CD4-positive, alpha-beta memory T cell (primary cell): ENCODE measurements around the gene PPM1A. TPM values are rescaled to one million over a fixed set of nuclear protein-coding genes. Genes with fewer than 3 reads are reported as not detected.

Source experiments
- CTCF ChIA-PET: fragments of 350-600 bp; sonication (Branson Sonifier 250); formaldehyde crosslinking; loops from one replicate; lab custom pipeline; 2021; ENCODE audit warnings: inconsistent platforms; ENCODE audit not compliant: partially characterized antibody; lab: Charles Lee
- POLR2A ChIA-PET: fragments of 350-600 bp; sonication (Branson Sonifier 250); formaldehyde crosslinking; loops from one replicate; lab custom pipeline; 2021; ENCODE audit not compliant: partially characterized antibody; lab: Charles Lee
- DNase-seq, 5 donors: peaks; one replicate each; pipeline versions ENCODE4 v3.0.0 to v3.0.0-alpha.2; 2020 to 2022; ENCODE audit warnings: mixed read lengths in 1 of 5
- H3K27ac ChIP-seq: one replicate; pipeline ENCODE4 v1.7.0; 2013; ENCODE audit warnings: low read depth, low read length
- H3K27me3 ChIP-seq: 2 replicates; pipeline ENCODE4 v1.7.0; 2013; ENCODE audit warnings: mild to moderate bottlenecking, low read length, moderate library complexity; ENCODE audit not compliant: insufficient read depth
- H3K36me3 ChIP-seq: 2 replicates; pipeline ENCODE4 v1.7.0; 2013; ENCODE audit warnings: mild to moderate bottlenecking, low read length, moderate library complexity; ENCODE audit not compliant: insufficient read depth
- H3K4me1 ChIP-seq: 2 replicates; pipeline ENCODE4 v1.7.0; 2013; ENCODE audit warnings: mild to moderate bottlenecking, low read length, moderate library complexity; ENCODE audit not compliant: insufficient read depth
- H3K4me3 ChIP-seq, 2 donors: one replicate each; pipeline ENCODE4 v1.7.0; 2013; ENCODE audit warnings: low read length in 2 of 2, mild to moderate bottlenecking in 1 of 2
- H3K9me3 ChIP-seq, 2 donors: one replicate each; pipeline ENCODE4 v1.7.0; 2013; ENCODE audit warnings: low read length in 2 of 2, control low read depth in 1 of 2; ENCODE audit not compliant: control insufficient read depth in 1 of 2
- H3K27ac Mint-ChIP-seq, 7 donors: one replicate each; pipeline ENCODE4 v1.8.0; 2020 to 2021; ENCODE audit warnings: mixed read lengths in 7 of 7, mild to moderate bottlenecking in 6 of 7, inconsistent platforms in 3 of 7, moderate library complexity in 3 of 7
- H3K27me3 Mint-ChIP-seq, 2 donors: one replicate each; pipeline ENCODE4 v1.8.0; 2020 to 2021; ENCODE audit warnings: mixed read lengths in 2 of 2
- H3K36me3 Mint-ChIP-seq, 2 donors: one replicate each; pipeline ENCODE4 v1.8.0; 2020 to 2021; ENCODE audit warnings: mixed read lengths in 2 of 2, inconsistent platforms in 1 of 2, mild to moderate bottlenecking in 1 of 2
- H3K4me1 Mint-ChIP-seq, 4 donors: one replicate each; pipeline ENCODE4 v1.8.0; 2020 to 2021; ENCODE audit warnings: mixed read lengths in 4 of 4, mild to moderate bottlenecking in 1 of 4
- H3K4me3 Mint-ChIP-seq, 8 donors: one replicate each; pipeline ENCODE4 v1.8.0; 2020 to 2021; ENCODE audit warnings: mixed read lengths in 8 of 8, mild to moderate bottlenecking in 7 of 8, moderate library complexity in 6 of 8, inconsistent platforms in 3 of 8
- H3K9me3 Mint-ChIP-seq, 8 donors: one replicate each; pipeline ENCODE4 v1.8.0; 2020 to 2021; ENCODE audit warnings: mixed read lengths in 8 of 8, mild to moderate bottlenecking in 5 of 8, inconsistent platforms in 3 of 8, moderate library complexity in 1 of 8
- intact Hi-C: fragments of 100-400 bp; cut with micrococcal nuclease; formaldehyde crosslinking; loops from one replicate; pipeline ENCODE4 v1.15.1; 2023
- polyA plus RNA-seq, 2 donors: library from polyadenylated mRNA; unstranded; fragments of 300-500 nt; fragmentation: Illumina TruSeq; gene quantifications; one replicate each; pipeline ENCODE4 v1.2.3, GENCODE V29; 2021
- total RNA-seq, 2 experiments: library from RNA; stranded (reverse); gene quantifications; one replicate each; pipeline ENCODE4 v1.2.3, GENCODE V29; 2021

Gene PPM1A
- total and polyA plus RNA-seq, 4 experiments from 2014 or later: 14.8 to 48.5 (median 33.6) TPM

DNA sequence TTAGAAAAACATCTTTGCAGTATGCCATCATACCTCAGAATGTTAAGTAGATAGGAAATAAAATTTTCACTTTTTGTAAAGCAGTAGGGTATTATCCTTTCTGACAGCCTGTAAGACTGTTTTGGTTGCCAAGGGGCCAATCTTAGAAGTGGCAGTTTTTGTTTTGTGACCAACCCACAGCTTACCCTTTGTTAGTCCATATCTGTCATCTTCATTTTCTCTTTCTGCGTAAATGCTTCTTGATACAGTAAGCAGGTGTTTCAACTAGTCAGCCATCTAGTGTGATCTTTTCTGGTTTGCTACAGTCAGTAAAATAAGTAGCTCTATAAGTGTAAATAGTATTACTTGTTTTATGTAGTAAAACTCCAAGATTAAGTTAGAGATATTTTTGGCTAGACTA lies 8.8 kb downstream of the PPM1A start:
- Histone ChIP-seq H3K27ac (no peak overlapping the region), H3K27me3 (no peaks in the 10 kb centered on the region), H3K4me3 (no peak overlapping the region), H3K9me3 (no peaks in the 10 kb centered on the region), H3K4me1 (peaks cover 25% of the 10 kb centered on the region), H3K36me3 (no peaks in the 10 kb centered on the region)
- POLR2A ChIA-PET: interaction anchor here (1.9 kb wide), 1 partner anchor 9 kb away, joined by 12 read pairs; the partner anchor contains the start of gene PPM1A
- Mint-ChIP-seq H3K4me3 (no peak overlapping the region), H3K27me3 (no peaks in the 10 kb centered on the region), H3K4me1 (peaks cover 38 to 62% (median 51%) of the 10 kb centered on the region in 4 donors), H3K27ac (no peak overlapping the region), H3K36me3 (peaks cover 0 to 1% of the 10 kb centered on the region in 2 donors), H3K9me3 (no peaks in the 10 kb centered on the region)
- no peak for DNase-seq
- CTCF ChIA-PET: interaction anchor here (4.4 kb wide), 1 partner anchor 8 kb away, joined by 20 read pairs; no protein-coding TSS in a partner anchor
- intact Hi-C loops: no loop called here

DNA sequence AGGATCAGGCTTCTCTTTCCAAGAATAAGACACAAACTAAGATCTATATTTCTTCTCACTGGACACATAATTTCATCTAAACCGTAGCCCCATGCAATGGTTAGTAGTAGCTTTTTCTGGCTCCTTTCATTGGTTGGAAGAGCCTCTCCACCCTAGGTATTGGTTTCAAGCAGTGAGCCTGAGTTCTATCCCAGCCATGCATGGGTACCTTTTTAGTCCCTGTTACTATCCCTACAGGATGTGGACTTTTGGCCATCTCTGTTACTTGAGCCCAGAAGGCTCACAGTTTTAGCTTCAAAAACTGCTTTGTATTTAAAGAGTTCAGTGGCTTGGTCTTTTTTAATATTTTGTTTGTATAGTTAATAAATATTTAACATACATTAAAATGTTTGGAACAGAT lies 16.1 kb downstream of the PPM1A start:
- no peaks in the 10 kb centered on the region for H3K27me3 ChIP-seq
- Mint-ChIP-seq H3K27me3 (no peaks in the 10 kb centered on the region), H3K27ac (peak overlapping the region in 1 of 7 donors; percentile 52), H3K9me3 (peaks cover 0 to 13% (median 5%) of the 10 kb centered on the region in 8 donors), H3K4me3 (no peak overlapping the region), H3K4me1 (peaks cover 20 to 40% (median 35%) of the 10 kb centered on the region in 4 donors), H3K36me3 (peaks cover 4 to 24% of the 10 kb centered on the region in 2 donors)
- intact Hi-C loops: loop anchor here (5.0 kb wide), 2 partner anchors 67 to 83 kb away; no protein-coding TSS in a partner anchor
- no peak overlapping the region for H3K27ac ChIP-seq
- H3K36me3 ChIP-seq: no peaks in the 10 kb centered on the region
- no peaks in the 10 kb centered on the region for H3K9me3 ChIP-seq
- peaks cover under 1% of the 10 kb centered on the region for H3K4me1 ChIP-seq
- POLR2A ChIA-PET: no interaction called here
- DNase-seq: no peak
- no peak overlapping the region for H3K4me3 ChIP-seq
- CTCF ChIA-PET: interaction anchor here (1.6 to 2.4 kb wide), 4 partner anchors 9 to 166 kb away, joined by 4 to 20 read pairs (median 9); partner anchors contain the start of gene PPM1A

DNA sequence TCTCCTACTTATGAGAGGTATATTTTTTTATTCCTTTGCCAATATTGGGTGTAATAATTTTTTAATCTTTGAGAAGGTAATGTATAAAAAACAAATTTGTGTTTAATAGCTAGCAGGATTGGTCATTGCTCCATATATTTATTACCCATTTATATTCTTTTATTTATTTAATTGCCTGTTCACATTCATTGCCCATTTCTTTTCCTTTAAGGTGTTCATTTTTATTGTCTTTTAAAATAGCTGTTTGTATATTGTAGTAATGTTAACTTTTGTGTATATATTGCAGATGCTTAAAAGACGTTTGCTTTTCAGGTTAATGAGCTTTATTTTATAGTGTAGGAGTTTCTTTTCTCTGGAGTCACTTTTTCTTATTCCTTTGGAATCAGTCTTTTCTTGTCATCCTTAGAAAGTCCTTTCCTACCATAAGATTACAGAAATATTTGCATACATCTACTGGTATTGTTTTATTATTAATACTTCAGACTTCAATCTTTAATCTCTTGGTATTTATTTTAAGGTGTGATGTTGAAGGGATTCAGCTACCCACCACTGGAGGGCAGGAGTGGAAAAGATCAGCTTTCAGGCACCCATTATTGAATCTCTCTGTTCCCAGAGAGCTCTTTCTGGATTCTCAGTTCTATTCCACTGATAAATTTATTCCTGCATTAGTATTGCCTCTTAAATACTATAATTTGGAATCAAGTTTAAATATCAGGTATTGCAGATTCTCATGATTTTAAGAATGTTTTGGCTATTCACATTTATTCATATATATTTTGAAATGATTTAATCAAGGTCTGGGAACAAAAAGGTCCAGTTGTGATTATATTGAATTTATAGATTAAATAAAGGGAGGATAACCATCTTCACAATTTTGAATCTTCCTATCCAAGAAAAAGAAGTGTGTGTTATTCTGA lies 17.3 kb downstream of the PPM1A start:
- peak in 4 of 5 donors; percentile 16 to 31 (median 24) for DNase-seq
- H3K4me1 ChIP-seq: peaks cover 8% of the 10 kb centered on the region
- no peak overlapping the region for H3K4me3 ChIP-seq
- H3K36me3 ChIP-seq: no peaks in the 10 kb centered on the region
- ChIA-PET POLR2A (interaction anchor here (0.6 to 1.6 kb wide), 4 partner anchors 15 to 101 kb away, joined by 3 to 16 read pairs (median 4); partner anchors contain the start of genes DHRS7 and PPM1A), CTCF (interaction anchor here (0.7 to 2.2 kb wide), 20 partner anchors 10 to 301 kb away, joined by 3 to 20 read pairs (median 3); no protein-coding TSS in a partner anchor)
- intact Hi-C loops: loop anchor here (1.0 to 5.0 kb wide), 3 partner anchors 16 to 84 kb away; no protein-coding TSS in a partner anchor
- peaks cover 19 to 39% (median 34%) of the 10 kb centered on the region in 4 donors for H3K4me1 Mint-ChIP-seq
- no peak overlapping the region for H3K27ac ChIP-seq
- H3K27ac Mint-ChIP-seq: no peak overlapping the region
- H3K27me3 ChIP-seq: no peaks in the 10 kb centered on the region
- no peaks in the 10 kb centered on the region for H3K9me3 ChIP-seq
- H3K27me3 Mint-ChIP-seq: no peaks in the 10 kb centered on the region
- no peak overlapping the region for H3K4me3 Mint-ChIP-seq
- peaks cover 0 to 13% (median 5%) of the 10 kb centered on the region in 8 donors for H3K9me3 Mint-ChIP-seq
- H3K36me3 Mint-ChIP-seq: peaks cover 6 to 30% of the 10 kb centered on the region in 2 donors

DNA sequence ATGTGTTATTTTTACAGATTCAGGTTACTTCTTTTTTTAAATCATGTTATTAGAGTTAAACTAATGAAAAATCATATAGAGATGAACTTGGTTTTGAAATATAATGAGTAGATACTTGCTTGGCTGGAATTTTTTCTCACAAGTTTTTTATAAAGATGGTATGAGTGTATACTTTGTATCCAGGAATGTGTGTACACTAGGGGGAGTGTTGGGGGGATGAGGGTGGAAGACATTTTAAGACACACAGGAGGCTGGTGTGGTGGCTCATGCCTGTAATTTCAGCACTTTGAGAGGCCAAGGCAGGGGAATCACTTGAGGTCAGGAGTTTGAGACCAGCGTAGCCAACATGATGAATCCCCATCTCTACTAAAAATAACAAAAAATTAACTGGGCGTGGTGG lies 23.2 kb downstream of the PPM1A start:
- ChIA-PET CTCF (no interaction called here), POLR2A (no interaction called here)
- Mint-ChIP-seq H3K36me3 (peaks cover 5 to 18% of the 10 kb centered on the region in 2 donors), H3K4me1 (peaks cover 44 to 68% (median 56%) of the 10 kb centered on the region in 4 donors), H3K27me3 (no peaks in the 10 kb centered on the region), H3K27ac (peak overlapping the region in 1 of 7 donors; percentile 41), H3K4me3 (peak overlapping the region in 2 of 8 donors; percentile 26 to 62), H3K9me3 (peaks cover 0 to 6% (median 0%) of the 10 kb centered on the region in 8 donors)
- no peaks in the 10 kb centered on the region for H3K9me3 ChIP-seq
- H3K4me3 ChIP-seq: no peak overlapping the region
- no peak for DNase-seq
- no peaks in the 10 kb centered on the region for H3K27me3 ChIP-seq
- H3K27ac ChIP-seq: no peak overlapping the region
- intact Hi-C loops: no loop called here
- peaks cover 39% of the 10 kb centered on the region for H3K4me1 ChIP-seq
- no peaks in the 10 kb centered on the region for H3K36me3 ChIP-seq

DNA sequence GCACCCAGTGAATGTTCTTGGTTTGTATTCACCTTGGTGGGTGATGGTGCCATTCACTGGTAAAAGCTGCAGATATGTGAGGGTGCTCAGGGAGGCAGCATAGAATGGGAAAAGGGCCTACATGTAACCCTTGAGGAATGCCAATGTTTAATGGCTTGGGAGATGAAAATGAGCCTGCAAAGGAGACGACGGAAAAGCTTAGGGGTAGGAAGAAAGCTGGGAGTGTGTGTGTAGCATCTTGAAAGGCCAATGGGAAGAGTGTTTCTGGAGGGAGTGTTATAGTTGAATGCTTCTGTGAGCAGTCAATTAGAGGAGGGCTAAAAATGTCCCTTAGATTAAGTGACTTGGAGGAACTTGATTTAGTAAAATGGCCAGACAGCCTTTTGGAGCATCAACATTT lies 24.9 kb downstream of the PPM1A start:
- H3K4me3 Mint-ChIP-seq: peak overlapping the region in 2 of 8 donors; percentile 17 to 52
- ChIA-PET POLR2A (no interaction called here), CTCF (no interaction called here)
- no peaks in the 10 kb centered on the region for H3K36me3 ChIP-seq
- peaks cover 52 to 80% (median 63%) of the 10 kb centered on the region in 4 donors for H3K4me1 Mint-ChIP-seq
- peak overlapping the region in 1 of 7 donors; percentile 81 for H3K27ac Mint-ChIP-seq
- no peaks in the 10 kb centered on the region for H3K9me3 ChIP-seq
- H3K4me1 ChIP-seq: peaks cover 39% of the 10 kb centered on the region
- H3K27ac ChIP-seq: no peak overlapping the region
- no peak for DNase-seq
- no peaks in the 10 kb centered on the region for H3K27me3 ChIP-seq
- H3K27me3 Mint-ChIP-seq: no peaks in the 10 kb centered on the region
- no peak overlapping the region for H3K4me3 ChIP-seq
- H3K9me3 Mint-ChIP-seq: peaks cover 0 to 6% (median 0%) of the 10 kb centered on the region in 8 donors
- intact Hi-C loops: no loop called here
- H3K36me3 Mint-ChIP-seq: peaks cover 7 to 22% of the 10 kb centered on the region in 2 donors

DNA sequence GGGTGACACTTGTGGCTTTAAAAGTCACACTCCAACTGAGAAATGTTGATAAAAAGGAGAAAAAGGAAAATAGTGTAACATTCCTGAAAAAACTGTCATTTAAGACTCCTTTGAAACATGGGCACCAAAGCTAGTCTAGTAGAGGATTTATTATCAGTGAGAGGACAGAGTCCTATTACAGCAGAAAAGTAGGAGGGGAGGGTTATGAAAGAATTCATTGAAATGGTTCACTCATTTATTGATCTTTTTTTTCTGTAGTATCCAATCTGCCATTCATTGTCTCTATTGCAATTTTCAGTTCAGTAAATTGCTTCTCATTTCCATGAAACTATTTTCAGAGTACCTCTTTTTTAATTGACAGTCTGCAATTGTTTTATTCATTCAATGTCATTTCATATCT lies 25.4 kb downstream of the PPM1A start:
- ChIA-PET POLR2A (interaction anchor here (1.0 kb wide), 1 partner anchor 10 kb away, joined by 3 read pairs; no protein-coding TSS in a partner anchor), CTCF (interaction anchor here (3.4 kb wide), 1 partner anchor 8 kb away, joined by 14 read pairs; no protein-coding TSS in a partner anchor)
- Histone ChIP-seq H3K27ac (no peak overlapping the region), H3K9me3 (no peaks in the 10 kb centered on the region), H3K36me3 (no peaks in the 10 kb centered on the region), H3K4me3 (no peak overlapping the region), H3K27me3 (no peaks in the 10 kb centered on the region), H3K4me1 (peaks cover 39% of the 10 kb centered on the region)
- Mint-ChIP-seq H3K9me3 (peaks cover 0 to under 1% (median 0%) of the 10 kb centered on the region in 8 donors), H3K27me3 (no peaks in the 10 kb centered on the region), H3K36me3 (peaks cover 7 to 21% of the 10 kb centered on the region in 2 donors), H3K4me3 (peak overlapping the region in 1 of 8 donors; percentile 52), H3K27ac (no peak overlapping the region), H3K4me1 (peaks cover 54 to 80% (median 65%) of the 10 kb centered on the region in 4 donors)
- intact Hi-C loops: no loop called here
- no peak for DNase-seq
